ENCODE data around the gene DOLPP1.

- TF ChIP-seq POLR2AphosphoS5 (IDR thresholded peaks at IDR 0.05; ENCODE audit: borderline replicate concordance, low read depth, low read length) (no peak), EZH2 (IDR thresholded peaks at IDR 0.05) (no peak)
These were observed 10.0 kb upstream of the DOLPP1 start for GRCh38 chr9:129070696-129071525.
